ENCODE results near the gene OR6J1.
A peak's percentile ranks its signal among the peaks of the same experiment; 100 is the strongest.
"Not testable (repeated sequence)": the region's sequence is repeated elsewhere in the genome, so short reads cannot be mapped to it uniquely, and the experiment has no call there.

OR6J1 gene

GRCh38 chr14:22644305-22644635 lies at the start of gene OR6J1:
OR6J1 (minus strand) TSS chr14:22644352; CDS start chr14:22634811, 9,541 bp downstream.
- no peak for DNase-seq (ENCODE audit: low read depth in 2 of 2)
- H3K4me3 ChIP-seq (replicated peaks in 1 of 2; ENCODE audit: low read depth in 2 of 2, low read length in 2 of 2), result no peak within 1 kb of the TSS
- no peak for TF ChIP-seq CTCF (IDR thresholded peaks at IDR 0.05; ENCODE audit: low read depth, low read length)

DNA sequence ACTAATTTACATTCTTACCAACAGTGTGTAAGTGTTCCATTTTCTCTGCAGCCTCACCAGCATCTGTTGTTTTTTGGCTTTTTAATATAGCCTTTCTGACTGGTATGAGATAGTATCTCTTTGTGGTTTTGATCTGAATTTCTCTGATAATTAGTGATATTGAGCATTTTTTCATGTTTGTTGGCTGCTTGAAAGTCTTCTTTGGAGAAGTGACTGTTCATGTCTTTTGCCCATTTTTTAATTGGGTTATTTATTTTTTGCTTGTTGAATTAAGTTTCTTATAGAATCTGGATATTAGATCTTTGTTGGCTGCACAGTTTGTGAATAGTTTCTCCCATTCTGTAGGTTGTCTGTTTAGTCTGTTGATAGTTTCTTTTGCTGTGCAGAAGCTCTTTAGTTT lies 48.0 kb upstream of the OR6J1 start:
- no peak overlapping the region for H3K4me3 ChIP-seq (replicated peaks in 1 of 2; ENCODE audit: low read depth in 2 of 2, low read length in 2 of 2)
- no peak for TF ChIP-seq CTCF (IDR thresholded peaks at IDR 0.05; ENCODE audit: low read depth, low read length)
- DNase-seq (ENCODE audit: low read depth in 2 of 2), result no peak

DNA sequence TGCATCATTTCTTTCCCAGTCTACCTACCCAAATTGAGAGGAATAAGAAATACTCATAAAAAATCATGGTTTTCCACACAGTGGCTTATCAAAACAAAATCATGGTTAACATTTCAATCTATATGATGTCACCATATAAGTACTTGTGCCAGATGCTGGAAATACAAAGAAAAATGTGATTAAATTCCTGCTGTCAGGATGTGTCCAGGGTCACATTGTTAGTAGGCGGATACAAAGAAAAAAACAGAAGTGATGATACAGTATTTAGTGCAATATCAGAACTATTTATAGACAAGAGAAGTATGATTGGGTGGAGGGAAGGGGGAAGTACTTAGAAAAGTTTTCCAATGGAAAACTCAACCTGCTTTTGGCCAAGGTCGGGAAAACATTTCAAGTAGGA lies 47.0 kb upstream of the OR6J1 start:
- DNase-seq (ENCODE audit: low read depth in 2 of 2), result peak; percentile 53 to 81
- no peak overlapping the region for H3K4me3 ChIP-seq (replicated peaks in 1 of 2; ENCODE audit: low read depth in 2 of 2, low read length in 2 of 2)
- TF ChIP-seq CTCF (IDR thresholded peaks at IDR 0.05; ENCODE audit: low read depth, low read length), result no peak

GRCh38 chr14:22689199-22689598 lies 45.0 kb upstream of the OR6J1 start:
- DNase-seq (ENCODE audit: low read depth in 2 of 2), result peak; percentile 88 to 98

DNA sequence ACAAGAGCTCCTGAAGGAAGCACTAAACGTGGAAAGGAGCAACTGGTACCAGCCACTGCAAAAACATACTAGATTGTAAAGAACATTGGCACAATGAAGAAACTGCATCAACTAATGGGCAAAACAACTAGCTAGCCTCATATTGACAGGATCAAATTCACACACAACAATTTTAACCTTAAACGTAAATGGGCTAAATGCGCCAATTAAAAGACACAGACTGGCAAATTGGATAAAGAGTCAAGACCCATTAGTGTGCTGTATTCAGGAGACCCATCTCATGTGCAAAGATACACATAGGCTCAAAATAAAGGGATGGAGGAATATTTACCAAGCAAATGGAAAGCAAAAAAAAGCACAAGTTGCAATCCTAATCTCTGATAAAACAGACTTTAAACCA lies 43.8 kb upstream of the OR6J1 start:
- DNase-seq (ENCODE audit: low read depth in 2 of 2); H3K4me3 ChIP-seq (replicated peaks in 1 of 2; ENCODE audit: low read depth in 2 of 2, low read length in 2 of 2): not testable (repeated sequence)

More at GRCh38 chr14:22689199-22689598, 45.0 kb upstream of the OR6J1 start:
- no peak overlapping the region for H3K4me3 ChIP-seq (replicated peaks in 1 of 2; ENCODE audit: low read depth in 2 of 2, low read length in 2 of 2)
- TF ChIP-seq CTCF (IDR thresholded peaks at IDR 0.05; ENCODE audit: low read depth, low read length), result no peak

DNA sequence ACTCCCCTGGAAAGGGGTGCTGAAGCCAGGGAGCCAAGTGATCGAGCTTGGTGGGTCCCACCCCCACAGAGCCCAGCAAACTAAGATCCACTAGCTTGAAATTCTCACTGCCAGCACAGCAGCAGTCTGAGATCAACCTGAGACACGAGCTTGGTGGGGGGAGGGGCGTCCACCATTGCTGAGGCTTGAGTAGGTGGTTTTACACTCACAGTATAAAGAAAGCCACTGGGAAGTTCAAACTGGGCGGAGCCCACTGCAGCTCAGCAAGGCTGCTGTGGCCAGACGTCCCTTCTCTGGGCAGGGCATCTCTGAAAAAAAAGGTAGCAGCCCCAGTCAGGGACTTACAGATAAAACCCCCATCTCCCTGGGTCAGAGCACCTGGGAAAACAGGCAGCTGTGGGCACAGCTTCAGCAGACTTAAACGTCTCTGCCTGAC lies 42.0 kb upstream of the OR6J1 start:
- DNase-seq (ENCODE audit: low read depth in 2 of 2); H3K4me3 ChIP-seq (replicated peaks in 1 of 2; ENCODE audit: low read depth in 2 of 2, low read length in 2 of 2): not testable (repeated sequence)

- TF ChIP-seq CTCF (IDR thresholded peaks at IDR 0.05; ENCODE audit: low read depth, low read length), result no peak
- no peak for DNase-seq (ENCODE audit: low read depth in 2 of 2)
These were observed 41.3 kb upstream of the OR6J1 start for GRCh38 chr14:22685467-22685866.

GRCh38 chr14:22683428-22683827 lies 39.3 kb upstream of the OR6J1 start:
- DNase-seq (ENCODE audit: low read depth in 2 of 2); H3K4me3 ChIP-seq (replicated peaks in 1 of 2; ENCODE audit: low read depth in 2 of 2, low read length in 2 of 2): not testable (repeated sequence)

More at GRCh38 chr14:22685467-22685866, 41.3 kb upstream of the OR6J1 start:
- no peak overlapping the region for H3K4me3 ChIP-seq (replicated peaks in 1 of 2; ENCODE audit: low read depth in 2 of 2, low read length in 2 of 2)

DNA sequence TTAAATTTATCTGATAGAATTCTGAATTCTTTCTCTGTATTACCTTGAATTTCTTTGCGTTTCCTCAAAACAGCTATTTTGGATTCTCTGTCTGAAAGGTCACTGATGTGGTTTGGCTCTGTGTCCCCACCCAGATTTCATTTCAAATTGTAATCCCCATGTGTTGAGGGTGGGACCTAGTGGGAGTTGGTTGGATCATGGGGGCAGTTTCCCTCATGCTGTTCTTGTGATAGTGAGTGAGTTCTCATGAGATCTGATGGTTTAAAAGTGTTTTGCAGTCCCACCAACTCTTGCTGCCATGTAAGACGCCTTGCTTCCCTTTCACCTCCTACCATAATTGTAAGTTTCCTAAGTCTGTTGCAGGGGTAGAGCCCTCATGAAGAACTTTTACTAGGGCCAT lies 34.1 kb upstream of the OR6J1 start:
- no peak for TF ChIP-seq CTCF (IDR thresholded peaks at IDR 0.05; ENCODE audit: low read depth, low read length)
- DNase-seq (ENCODE audit: low read depth in 2 of 2), result no peak

DNA sequence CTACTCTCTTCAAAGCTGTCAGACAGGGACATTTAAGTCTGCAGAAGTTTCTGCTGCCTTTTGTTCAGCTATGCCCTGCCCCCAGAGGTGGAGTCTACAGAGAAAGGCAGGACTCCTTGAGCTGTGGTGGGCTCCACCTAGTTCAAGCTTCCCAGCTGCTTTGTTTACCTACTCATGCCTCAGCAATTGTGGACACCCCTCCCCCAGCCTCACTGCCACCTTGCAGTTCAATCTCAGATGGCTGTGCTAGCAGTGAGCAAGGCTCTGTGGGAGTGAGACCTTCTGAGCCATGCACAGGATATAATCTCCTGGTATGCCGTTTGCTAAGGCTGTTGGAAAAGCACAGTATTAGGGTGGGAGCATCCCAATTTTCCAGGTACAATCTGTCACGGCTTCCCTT lies 33.4 kb upstream of the OR6J1 start:
- not testable (repeated sequence) for DNase-seq (ENCODE audit: low read depth in 2 of 2); H3K4me3 ChIP-seq (replicated peaks in 1 of 2; ENCODE audit: low read depth in 2 of 2, low read length in 2 of 2)

More for the DNA sequence above, 34.1 kb upstream of the OR6J1 start:
- H3K4me3 ChIP-seq (replicated peaks in 1 of 2; ENCODE audit: low read depth in 2 of 2, low read length in 2 of 2), result no peak overlapping the region

All from cardiac fibroblast (primary cell).